ENCODE data around the gene ZNF215.
A peak's percentile ranks its signal among the peaks of the same experiment; 100 is the strongest.

ZNF215 gene

DNA sequence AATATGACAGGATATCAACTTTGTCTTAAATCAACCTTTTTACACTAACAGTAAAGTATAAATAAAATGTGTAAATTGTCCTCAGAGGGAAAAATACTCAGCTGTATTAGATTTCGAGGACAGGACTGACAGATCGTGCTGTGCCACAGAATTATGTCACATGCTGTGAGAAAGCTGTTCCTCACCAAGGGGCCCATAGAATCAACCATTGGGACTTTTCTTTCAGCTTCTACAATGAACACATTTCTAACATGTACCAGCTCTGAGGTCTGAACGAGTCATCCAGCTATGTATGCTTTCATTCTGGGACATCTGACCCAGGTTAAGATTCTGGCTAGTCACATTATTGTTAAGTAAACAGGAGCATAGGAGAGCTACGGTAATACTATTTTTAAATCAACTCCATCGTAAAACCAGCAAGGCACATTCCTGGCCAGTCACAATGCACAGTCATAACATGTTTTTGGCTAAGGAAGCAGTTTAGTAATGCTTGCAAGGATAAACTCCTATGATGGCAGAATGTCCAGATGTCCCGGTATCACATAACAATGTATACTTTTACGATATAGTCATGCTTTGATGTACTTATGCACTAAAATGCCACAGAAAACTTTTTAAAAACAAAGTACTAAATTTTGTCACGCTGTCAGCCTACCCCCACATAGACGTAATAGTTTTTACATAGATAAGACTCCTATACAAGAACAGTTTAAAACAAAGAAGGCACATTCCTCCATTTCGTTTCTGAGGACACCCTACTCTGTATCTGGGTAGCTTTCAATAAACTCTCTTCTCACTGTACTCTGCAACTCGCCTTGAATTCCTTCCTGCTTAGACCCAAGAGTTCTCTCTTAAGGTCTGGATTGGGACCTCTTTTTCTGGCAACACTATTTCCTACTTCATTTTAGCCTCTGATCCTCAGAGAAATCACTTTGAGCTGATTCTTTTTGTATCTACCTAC, 66.5 kb downstream of the ZNF215 start:
- in situ Hi-C loops (cut with HindIII; ENCODE audit: low sequenced_read_pairs) = loop anchor here (5.0 kb wide), 1 partner anchor 35 kb away; no protein-coding TSS in a partner anchor
- no peak overlapping the region for H3K4me3 ChIP-seq (ENCODE audit: low read depth, low read length)
- TF ChIP-seq, protein P1, sequence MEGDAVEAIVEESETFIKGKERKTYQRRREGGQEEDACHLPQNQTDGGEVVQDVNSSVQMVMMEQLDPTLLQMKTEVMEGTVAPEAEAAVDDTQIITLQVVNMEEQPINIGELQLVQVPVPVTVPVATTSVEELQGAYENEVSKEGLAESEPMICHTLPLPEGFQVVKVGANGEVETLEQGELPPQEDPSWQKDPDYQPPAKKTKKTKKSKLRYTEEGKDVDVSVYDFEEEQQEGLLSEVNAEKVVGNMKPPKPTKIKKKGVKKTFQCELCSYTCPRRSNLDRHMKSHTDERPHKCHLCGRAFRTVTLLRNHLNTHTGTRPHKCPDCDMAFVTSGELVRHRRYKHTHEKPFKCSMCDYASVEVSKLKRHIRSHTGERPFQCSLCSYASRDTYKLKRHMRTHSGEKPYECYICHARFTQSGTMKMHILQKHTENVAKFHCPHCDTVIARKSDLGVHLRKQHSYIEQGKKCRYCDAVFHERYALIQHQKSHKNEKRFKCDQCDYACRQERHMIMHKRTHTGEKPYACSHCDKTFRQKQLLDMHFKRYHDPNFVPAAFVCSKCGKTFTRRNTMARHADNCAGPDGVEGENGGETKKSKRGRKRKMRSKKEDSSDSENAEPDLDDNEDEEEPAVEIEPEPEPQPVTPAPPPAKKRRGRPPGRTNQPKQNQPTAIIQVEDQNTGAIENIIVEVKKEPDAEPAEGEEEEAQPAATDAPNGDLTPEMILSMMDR (IDR thresholded peaks at IDR 0.05; ENCODE audit: low read depth, low read length, missing control alignments) = no peak
- peak; percentile 69 for DNase-seq (ENCODE audit: low read depth)

DNA sequence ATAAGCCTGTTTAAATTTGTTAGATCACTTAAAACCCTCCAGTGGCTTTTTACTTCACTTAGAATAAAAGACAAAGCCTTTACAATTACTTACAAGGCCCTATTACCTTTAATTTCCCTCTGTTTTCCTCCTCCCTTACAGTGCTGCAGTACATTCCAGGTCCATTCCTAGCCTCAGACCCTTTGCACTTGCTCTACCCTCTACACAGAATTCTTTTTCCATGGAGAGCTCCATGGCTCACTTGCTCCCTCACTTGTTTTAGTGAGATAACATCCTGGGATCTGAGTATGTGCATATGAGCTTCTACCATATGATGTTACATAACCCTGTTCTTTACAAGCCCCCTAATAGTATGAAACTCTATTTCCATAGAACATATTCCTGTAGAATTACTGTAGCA, 69.5 kb downstream of the ZNF215 start:
- TF ChIP-seq, protein P1 (IDR thresholded peaks at IDR 0.05; ENCODE audit: low read depth, low read length, missing control alignments) = no peak
- no peak for DNase-seq (ENCODE audit: low read depth)
- in situ Hi-C loops (cut with HindIII; ENCODE audit: low sequenced_read_pairs) = no loop called here
- no peak overlapping the region for H3K4me3 ChIP-seq (ENCODE audit: low read depth, low read length)

DNA sequence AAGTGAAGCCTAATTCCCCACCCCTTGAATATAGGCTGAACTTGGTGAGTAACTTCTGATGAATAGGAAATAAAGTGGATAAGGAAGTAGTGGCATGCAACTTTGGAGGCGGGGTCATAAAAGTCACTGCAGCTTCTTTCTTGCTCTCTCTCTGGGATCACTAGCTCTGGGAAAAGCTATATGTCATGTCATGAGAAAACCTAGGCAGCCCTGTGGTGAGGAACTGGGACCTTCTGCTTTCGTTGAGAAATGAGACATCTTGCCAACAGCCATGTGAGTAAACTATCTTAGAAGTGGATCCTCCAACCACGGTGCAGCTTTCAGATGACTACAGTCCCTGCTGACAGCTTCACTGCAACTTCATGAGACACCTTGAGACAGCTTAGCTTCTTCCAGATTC, 78.3 kb downstream of the ZNF215 start:
- in situ Hi-C loops (cut with HindIII; ENCODE audit: low sequenced_read_pairs) = no loop called here
- TF ChIP-seq, protein P1 (IDR thresholded peaks at IDR 0.05; ENCODE audit: low read depth, low read length, missing control alignments) = no peak
- DNase-seq (ENCODE audit: low read depth) = no peak
- H3K4me3 ChIP-seq (ENCODE audit: low read depth, low read length) = no peak overlapping the region

All from astrocyte of the cerebellum (primary cell).